ENCODE data around the gene SLC13A3. TPM values are rescaled to one million over a fixed set of nuclear protein-coding genes. Genes with fewer than 3 reads are reported as not detected.

Gene SLC13A3
- total and polyA plus RNA-seq, 4 donors = 1.1 to 2.4 (median 2.0) TPM

- peaks cover 6 to 27% (median 8%) of the 10 kb centered on the region in 5 donors for H3K4me1 ChIP-seq (ENCODE audit: control insufficient read depth in 5 of 5, insufficient read depth in 5 of 5, low read length in 5 of 5)
- no peaks in the 10 kb centered on the region for H3K9me3 ChIP-seq (ENCODE audit: control insufficient read depth in 4 of 4, insufficient read depth in 3 of 4, low read length in 3 of 4)
- no peaks in the 10 kb centered on the region for H3K27me3 ChIP-seq (ENCODE audit: control insufficient read depth in 3 of 3, insufficient read depth in 3 of 3, low read length in 2 of 3)
- peak; percentile 78 to 88 (median 87) for DNase-seq
- 39 to 43% methylated on average over 12 of the region's 12 CpGs for WGBS, 2 donors
- TF ChIP-seq, protein P1, sequence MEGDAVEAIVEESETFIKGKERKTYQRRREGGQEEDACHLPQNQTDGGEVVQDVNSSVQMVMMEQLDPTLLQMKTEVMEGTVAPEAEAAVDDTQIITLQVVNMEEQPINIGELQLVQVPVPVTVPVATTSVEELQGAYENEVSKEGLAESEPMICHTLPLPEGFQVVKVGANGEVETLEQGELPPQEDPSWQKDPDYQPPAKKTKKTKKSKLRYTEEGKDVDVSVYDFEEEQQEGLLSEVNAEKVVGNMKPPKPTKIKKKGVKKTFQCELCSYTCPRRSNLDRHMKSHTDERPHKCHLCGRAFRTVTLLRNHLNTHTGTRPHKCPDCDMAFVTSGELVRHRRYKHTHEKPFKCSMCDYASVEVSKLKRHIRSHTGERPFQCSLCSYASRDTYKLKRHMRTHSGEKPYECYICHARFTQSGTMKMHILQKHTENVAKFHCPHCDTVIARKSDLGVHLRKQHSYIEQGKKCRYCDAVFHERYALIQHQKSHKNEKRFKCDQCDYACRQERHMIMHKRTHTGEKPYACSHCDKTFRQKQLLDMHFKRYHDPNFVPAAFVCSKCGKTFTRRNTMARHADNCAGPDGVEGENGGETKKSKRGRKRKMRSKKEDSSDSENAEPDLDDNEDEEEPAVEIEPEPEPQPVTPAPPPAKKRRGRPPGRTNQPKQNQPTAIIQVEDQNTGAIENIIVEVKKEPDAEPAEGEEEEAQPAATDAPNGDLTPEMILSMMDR (IDR thresholded peaks at IDR 0.05; ENCODE audit: control extremely low read depth, extremely low read depth) = no peak
- H3K4me3 ChIP-seq = no peak overlapping the region
- peak overlapping the region; percentile 28 to 79 for H3K9ac ChIP-seq (ENCODE audit: insufficient read depth in 1 of 2, low read length in 2 of 2)
- H3K36me3 ChIP-seq (ENCODE audit: control insufficient read depth in 4 of 4, insufficient read depth in 4 of 4, low read length in 4 of 4) = peaks cover 3 to 9% (median 6%) of the 10 kb centered on the region in 4 donors
- ATAC-seq (ENCODE audit: insufficient read depth, low FRiP score) = no peak
- no peak overlapping the region for H3K27ac ChIP-seq (ENCODE audit: low read depth in 1 of 2, low read length in 1 of 2)
Observed at GRCh38 chr20:46683011-46683667, 31.9 kb upstream of the SLC13A3 start.

DNA sequence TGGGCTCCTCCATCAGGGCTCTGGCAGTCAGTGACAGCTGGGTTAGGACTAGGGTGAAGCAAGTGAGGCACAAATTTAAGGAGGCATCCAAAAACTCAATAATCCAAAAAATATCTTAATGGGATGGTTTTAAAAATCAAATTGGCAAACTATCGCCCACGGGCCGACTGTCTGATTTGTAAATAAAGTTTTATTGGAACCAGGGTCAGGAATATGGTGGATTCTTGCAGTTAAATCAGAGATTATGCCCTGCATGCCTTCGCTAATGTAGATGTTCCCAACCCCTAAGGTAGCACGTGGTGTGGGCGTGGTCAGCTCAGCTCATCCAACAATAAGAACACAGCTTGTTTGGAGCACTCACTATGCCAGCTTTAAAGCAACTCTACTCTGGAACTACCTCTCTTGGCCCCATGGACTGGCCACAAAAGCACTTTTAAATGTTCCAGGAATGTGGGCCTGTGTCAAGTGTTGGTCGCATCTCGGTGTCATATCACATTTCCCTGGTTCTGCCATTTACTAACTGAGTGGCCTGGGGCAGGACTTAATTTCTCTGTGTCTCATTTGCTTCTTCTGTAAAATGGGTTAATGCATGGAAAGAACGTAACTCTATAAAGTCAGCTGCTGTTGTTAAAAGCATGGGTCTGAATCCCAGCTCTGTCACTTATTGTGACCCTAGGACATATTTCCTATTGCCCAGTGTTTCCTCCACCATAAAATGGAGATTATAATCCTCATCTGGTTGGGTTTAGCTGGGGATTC lies 31.0 kb upstream of the SLC13A3 start:
- no peak for DNase-seq
- Histone ChIP-seq H3K36me3 (ENCODE audit: control insufficient read depth in 4 of 4, insufficient read depth in 4 of 4, low read length in 4 of 4) (peaks cover 3 to 9% (median 6%) of the 10 kb centered on the region in 4 donors), H3K9me3 (ENCODE audit: control insufficient read depth in 4 of 4, insufficient read depth in 3 of 4, low read length in 3 of 4) (no peaks in the 10 kb centered on the region), H3K4me3 (no peak overlapping the region), H3K27me3 (ENCODE audit: control insufficient read depth in 3 of 3, insufficient read depth in 3 of 3, low read length in 2 of 3) (no peaks in the 10 kb centered on the region), H3K9ac (ENCODE audit: insufficient read depth in 1 of 2, low read length in 2 of 2) (peak overlapping the region in 1 of 2 donors; percentile 79), H3K4me1 (ENCODE audit: control insufficient read depth in 5 of 5, insufficient read depth in 5 of 5, low read length in 5 of 5) (peaks cover 4 to 22% (median 6%) of the 10 kb centered on the region in 5 donors), H3K27ac (ENCODE audit: low read depth in 1 of 2, low read length in 1 of 2) (no peak overlapping the region)
- TF ChIP-seq, protein P1 (IDR thresholded peaks at IDR 0.05; ENCODE audit: control extremely low read depth, extremely low read depth) = no peak
- WGBS, 2 donors = 88 to 89% methylated on average over 9 of the region's 9 CpGs
- ATAC-seq (ENCODE audit: insufficient read depth, low FRiP score) = no peak

DNA sequence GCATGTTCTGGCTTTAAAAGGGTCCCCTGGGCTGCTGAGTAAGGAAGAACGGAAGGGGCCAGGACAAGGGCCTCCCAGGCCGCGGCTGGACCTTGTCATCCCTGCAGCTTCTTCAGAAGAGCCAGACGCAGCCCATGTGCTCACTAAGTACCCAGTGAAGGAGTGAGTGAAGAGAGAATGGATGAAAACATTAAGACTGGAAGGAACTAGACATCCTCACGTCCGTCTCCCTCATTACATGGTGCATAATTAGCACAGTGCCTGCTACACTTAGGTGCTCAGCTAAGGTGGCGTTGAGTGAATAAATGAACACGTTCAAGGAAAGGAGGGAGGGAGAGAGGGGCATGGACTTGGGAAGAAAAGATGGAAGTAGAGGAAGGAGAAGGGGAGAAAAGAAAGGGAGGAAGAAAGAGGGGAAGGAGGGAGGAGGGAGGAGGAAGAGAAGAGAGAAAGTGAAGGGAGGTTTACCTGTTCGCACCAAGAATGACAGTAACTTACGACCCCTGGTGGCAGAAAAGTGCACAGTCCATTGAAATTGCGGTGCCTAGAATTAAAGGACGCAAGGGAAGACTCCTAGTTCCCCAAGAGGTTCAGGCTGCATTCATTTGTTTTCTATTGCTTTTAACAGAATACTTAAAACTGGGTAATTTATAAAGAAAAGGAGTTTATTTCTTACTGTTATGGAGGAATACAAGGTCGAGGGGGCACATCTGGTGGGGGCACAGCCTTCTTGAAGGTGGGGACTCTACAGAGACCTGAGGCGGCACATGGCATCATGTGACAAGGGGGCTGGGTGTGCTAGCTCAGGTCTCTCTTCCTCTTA lies 30.0 kb upstream of the SLC13A3 start:
- DNase-seq (peak; percentile 68 to 81 (median 77)), ATAC-seq (ENCODE audit: insufficient read depth, low FRiP score) (peak; percentile 48)
- H3K36me3 ChIP-seq (ENCODE audit: control insufficient read depth in 4 of 4, insufficient read depth in 4 of 4, low read length in 4 of 4) = peaks cover under 1 to 7% (median 4%) of the 10 kb centered on the region in 4 donors
- H3K4me1 ChIP-seq (ENCODE audit: control insufficient read depth in 5 of 5, insufficient read depth in 5 of 5, low read length in 5 of 5) = peaks cover 4 to 22% (median 6%) of the 10 kb centered on the region in 5 donors
- TF ChIP-seq, protein P1 (IDR thresholded peaks at IDR 0.05; ENCODE audit: control extremely low read depth, extremely low read depth) = peak; percentile 74
- no peaks in the 10 kb centered on the region for H3K9me3 ChIP-seq (ENCODE audit: control insufficient read depth in 4 of 4, insufficient read depth in 3 of 4, low read length in 3 of 4)
- no peak overlapping the region for H3K9ac ChIP-seq (ENCODE audit: insufficient read depth in 1 of 2, low read length in 2 of 2)
- 50 to 53% methylated on average over 14 of the region's 14 CpGs for WGBS, 2 donors
- no peaks in the 10 kb centered on the region for H3K27me3 ChIP-seq (ENCODE audit: control insufficient read depth in 3 of 3, insufficient read depth in 3 of 3, low read length in 2 of 3)
- H3K27ac ChIP-seq (ENCODE audit: low read depth in 1 of 2, low read length in 1 of 2) = no peak overlapping the region
- H3K4me3 ChIP-seq = no peak overlapping the region
